Chondrocyte (in vitro differentiated cells): ENCODE data around the gene PTPRN2. TPM values are rescaled to one million over a fixed set of nuclear protein-coding genes. Genes with fewer than 3 reads are reported as not detected.
"Not testable (repeated sequence)": the region's sequence is repeated elsewhere in the genome, so short reads cannot be mapped to it uniquely, and the experiment has no call there.

ENCODE experiments used
- DNase-seq: peaks from one replicate; pipeline ENCODE4 v3.0.0; 2021; ENCODE audit warnings: mixed read lengths, low spot score
- H3K27ac Mint-ChIP-seq: one replicate; pipeline ENCODE4 v1.8.0; 2021; ENCODE audit warnings: mild to moderate bottlenecking, moderate library complexity, mixed read lengths; ENCODE audit not compliant: unreplicated experiment
- H3K27me3 Mint-ChIP-seq: 2 replicates; pipeline ENCODE4 v1.8.0; 2021; ENCODE audit warnings: low read depth, mixed read lengths
- H3K36me3 Mint-ChIP-seq: 2 replicates; pipeline ENCODE4 v1.8.0; 2021; ENCODE audit warnings: low read depth, mixed read lengths
- H3K4me1 Mint-ChIP-seq: 2 replicates; pipeline ENCODE4 v1.8.0; 2021; ENCODE audit warnings: low read depth, mild to moderate bottlenecking, mixed read lengths
- H3K4me3 Mint-ChIP-seq: one replicate; pipeline ENCODE4 v1.8.0; 2021; ENCODE audit warnings: mild to moderate bottlenecking, moderate library complexity, mixed read lengths; ENCODE audit not compliant: unreplicated experiment
- H3K9me3 Mint-ChIP-seq: 2 replicates; pipeline ENCODE4 v1.8.0; 2021; ENCODE audit warnings: low read depth, mixed read lengths
- CTCF ChIP-seq: fragments of 200-600 bp; sonication (generic); IDR thresholded peaks from 2 replicates; pipeline ENCODE4 v1.5.0; 2021; ENCODE audit warnings: antibody characterized with exemption, mild to moderate bottlenecking, moderate library complexity
- total RNA-seq: library from RNA; stranded (reverse); gene quantifications from 3 replicates; pipeline ENCODE4 v1.2.1, GENCODE V29; 2021

The PTPRN2 gene
- total RNA-seq, 1 donor from 2014 or later = 0.30 TPM

- Mint-ChIP-seq H3K27me3 (no peaks in the 10 kb centered on the region), H3K4me3 (peak overlapping the region; percentile 64), H3K4me1 (peaks cover 7% of the 10 kb centered on the region), H3K27ac (no peak overlapping the region), H3K9me3 (no peaks in the 10 kb centered on the region), H3K36me3 (no peaks in the 10 kb centered on the region)
- DNase-seq = peak; percentile 52
- no peak for TF ChIP-seq CTCF
These were observed 736.0 kb downstream of the PTPRN2 start for GRCh38 chr7:157851501-157852067.

DNA sequence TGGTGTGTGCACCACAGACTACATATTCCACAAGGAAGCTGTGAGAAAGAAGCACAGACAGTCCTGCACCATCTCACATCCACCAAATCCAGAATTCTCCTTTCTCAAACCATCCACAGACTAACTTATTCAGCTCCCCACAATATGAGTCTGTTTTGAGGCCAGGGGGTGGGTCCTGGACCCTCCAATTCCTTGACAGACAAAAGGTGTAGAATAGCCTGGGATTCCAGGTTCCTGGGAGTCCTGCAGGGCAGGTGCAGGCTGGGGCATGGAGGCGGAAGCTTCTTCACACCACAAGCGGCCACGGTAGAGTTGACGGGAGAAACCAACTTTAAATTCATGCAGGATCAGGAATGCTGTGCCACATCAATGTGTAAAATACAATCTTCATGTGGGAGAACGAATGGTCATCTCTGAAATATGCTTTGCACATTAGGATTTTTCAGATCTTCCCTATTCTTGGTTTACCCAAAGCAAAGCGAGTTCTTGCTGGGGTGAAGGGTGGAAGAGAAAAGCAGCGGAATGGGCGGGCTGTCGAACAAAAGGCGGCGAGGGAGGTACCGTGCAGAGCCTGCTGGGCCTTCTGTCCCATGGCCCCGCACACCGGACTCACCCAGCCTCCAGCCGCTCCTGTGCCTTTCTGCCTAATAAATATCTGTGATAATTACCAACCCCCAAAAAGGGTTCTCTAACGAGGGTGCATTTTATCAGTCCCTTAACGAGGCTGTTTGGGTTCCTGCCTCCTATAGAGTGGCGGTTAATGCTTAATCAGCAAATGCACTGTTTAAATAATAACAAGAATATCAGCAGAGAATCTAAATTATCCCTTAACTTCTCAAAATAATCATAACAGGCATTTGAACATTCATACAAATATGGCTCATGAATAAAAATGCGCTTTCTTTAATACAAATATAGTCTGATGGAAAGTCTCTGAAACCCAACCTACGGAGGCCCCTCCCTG is 736.9 kb downstream of the PTPRN2 start:
- no peaks in the 10 kb centered on the region for H3K36me3 Mint-ChIP-seq
- no peak overlapping the region for H3K4me3 Mint-ChIP-seq
- no peaks in the 10 kb centered on the region for H3K9me3 Mint-ChIP-seq
- no peak for TF ChIP-seq CTCF
- peak; percentile 62 for DNase-seq
- peaks cover 7% of the 10 kb centered on the region for H3K4me1 Mint-ChIP-seq
- no peaks in the 10 kb centered on the region for H3K27me3 Mint-ChIP-seq
- H3K27ac Mint-ChIP-seq = no peak overlapping the region

GRCh38 chr7:157849726-157850125 is 737.9 kb downstream of the PTPRN2 start:
- Mint-ChIP-seq H3K27ac (no peak overlapping the region), H3K4me3 (no peak overlapping the region), H3K4me1 (peaks cover 7% of the 10 kb centered on the region), H3K9me3 (no peaks in the 10 kb centered on the region), H3K27me3 (no peaks in the 10 kb centered on the region), H3K36me3 (no peaks in the 10 kb centered on the region)
- no peak for TF ChIP-seq CTCF
- DNase-seq = no peak

GRCh38 chr7:157849341-157849596 is 738.4 kb downstream of the PTPRN2 start:
- TF ChIP-seq CTCF = no peak
- Mint-ChIP-seq H3K27ac (no peak overlapping the region), H3K27me3 (no peaks in the 10 kb centered on the region), H3K4me1 (peaks cover 7% of the 10 kb centered on the region), H3K4me3 (no peak overlapping the region), H3K36me3 (no peaks in the 10 kb centered on the region), H3K9me3 (no peaks in the 10 kb centered on the region)
- DNase-seq = peak; percentile 71

- H3K9me3 Mint-ChIP-seq = no peaks in the 10 kb centered on the region
- H3K4me3 Mint-ChIP-seq = no peak overlapping the region
- DNase-seq = peak; percentile 67
- H3K27me3 Mint-ChIP-seq = no peaks in the 10 kb centered on the region
- no peak overlapping the region for H3K27ac Mint-ChIP-seq
- H3K4me1 Mint-ChIP-seq = peaks cover 7% of the 10 kb centered on the region
- no peak for TF ChIP-seq CTCF
- no peaks in the 10 kb centered on the region for H3K36me3 Mint-ChIP-seq
These were observed 738.9 kb downstream of the PTPRN2 start for GRCh38 chr7:157848508-157849340.

- H3K27me3 Mint-ChIP-seq, H3K36me3 Mint-ChIP-seq, DNase-seq, H3K27ac Mint-ChIP-seq, H3K9me3 Mint-ChIP-seq, H3K4me3 Mint-ChIP-seq, H3K4me1 Mint-ChIP-seq: not testable (repeated sequence)
These were observed 739.7 kb downstream of the PTPRN2 start for GRCh38 chr7:157847756-157848487.

- not testable (repeated sequence) for H3K27ac Mint-ChIP-seq, H3K9me3 Mint-ChIP-seq, H3K27me3 Mint-ChIP-seq, H3K4me1 Mint-ChIP-seq, DNase-seq, H3K36me3 Mint-ChIP-seq, H3K4me3 Mint-ChIP-seq
These were observed 740.9 kb downstream of the PTPRN2 start for GRCh38 chr7:157846746-157847145.
